MM.1S (cell line): ENCODE measurements around the gene DGKG.

Experiments
- DNase-seq: peaks from one replicate; pipeline ENCODE4 v3.0.0-alpha.2; 2015
- H2AFZ ChIP-seq: fragments of 300-600 bp; sonication (generic); 2 replicates; pipeline ENCODE4 v1.6.0; 2016; ENCODE audit warnings: antibody characterized with exemption, low read length
- H3F3A ChIP-seq: fragments of 300-600 bp; sonication (generic); 2 replicates; pipeline ENCODE4 v1.6.1; 2016; ENCODE audit warnings: mild to moderate bottlenecking, antibody characterized with exemption, low read length, moderate library complexity, mixed read lengths; ENCODE audit not compliant: insufficient read depth
- H3K27ac ChIP-seq: fragments of 300-600 bp; sonication (generic); 2 replicates; pipeline ENCODE4 v1.5.1; 2016; ENCODE audit warnings: mild to moderate bottlenecking, low read length
- H3K27me3 ChIP-seq: fragments of 300-600 bp; sonication (generic); replicated peaks from 2 replicates; pipeline ENCODE4 v1.6.0; 2016; ENCODE audit warnings: low read length; ENCODE audit not compliant: insufficient read depth
- H3K36me3 ChIP-seq: fragments of 300-600 bp; sonication (generic); replicated peaks from 2 replicates; pipeline ENCODE4 v1.6.1; 2016; ENCODE audit warnings: mild to moderate bottlenecking, low read length, mixed read lengths; ENCODE audit not compliant: insufficient read depth
- H3K4me1 ChIP-seq: fragments of 300-600 bp; sonication (generic); 2 replicates; pipeline ENCODE4 v1.6.1; 2016; ENCODE audit warnings: low read length, mixed read lengths
- H3K4me2 ChIP-seq: fragments of 300-600 bp; sonication (generic); 2 replicates; pipeline ENCODE4 v1.6.0; 2016; ENCODE audit warnings: low read depth, low read length
- H3K4me3 ChIP-seq: fragments of 300-600 bp; sonication (generic); 2 replicates; pipeline ENCODE4 v1.5.1; 2016; ENCODE audit warnings: low read length, mixed read lengths
- H3K79me2 ChIP-seq: fragments of 300-600 bp; sonication (generic); 2 replicates; pipeline ENCODE4 v1.6.1; 2016; ENCODE audit warnings: mixed run types, low read length, mixed read lengths
- H3K9ac ChIP-seq: fragments of 300-600 bp; sonication (generic); 2 replicates; pipeline ENCODE4 v1.6.1; 2016; ENCODE audit warnings: low read length, mixed read lengths
- H3K9me2 ChIP-seq: fragments of 300-600 bp; sonication (generic); replicated peaks from 2 replicates; pipeline ENCODE4 v1.6.1; 2016; ENCODE audit warnings: mild to moderate bottlenecking, low read length, mixed read lengths; ENCODE audit not compliant: insufficient read depth
- H3K9me3 ChIP-seq: fragments of 300-600 bp; sonication (generic); replicated peaks from 2 replicates; pipeline ENCODE4 v1.6.1; 2016; ENCODE audit warnings: mild to moderate bottlenecking, low read length, mixed read lengths; ENCODE audit not compliant: insufficient read depth
- H4K20me1 ChIP-seq: fragments of 300-600 bp; sonication (generic); 2 replicates; pipeline ENCODE4 v1.6.1; 2016; ENCODE audit warnings: mild to moderate bottlenecking, low read length, moderate library complexity, mixed read lengths; ENCODE audit not compliant: insufficient read depth
- CTCF ChIP-seq: fragments of 300-600 bp; sonication (generic); IDR thresholded peaks from 2 replicates; pipeline ENCODE4 v1.5.1; 2016; ENCODE audit warnings: antibody characterized with exemption, low read length, mixed read lengths
- EZH2 ChIP-seq: fragments of 300-600 bp; sonication (generic); optimal IDR thresholded peaks from 2 replicates; pipeline ENCODE3; 2017; ENCODE audit warnings: low read depth, mild to moderate bottlenecking, antibody characterized with exemption, low read length, mixed read lengths
- EZH2phosphoT487 ChIP-seq: fragments of 300-600 bp; sonication (generic); IDR thresholded peaks from 2 replicates; pipeline ENCODE4 v1.6.1; 2018; ENCODE audit warnings: antibody characterized with exemption, low read length

The DGKG gene

GRCh38 chr3:186241910-186242821, 119.9 kb downstream of the DGKG start:
- Histone ChIP-seq H3K4me3 (peak overlapping the region; percentile 77), H2AFZ (peak overlapping the region; percentile 74)

GRCh38 chr3:186239321-186239720, 122.7 kb downstream of the DGKG start:
- H3K27ac ChIP-seq, result no peak overlapping the region
- H3F3A ChIP-seq, result peaks cover 9% of the 10 kb centered on the region
- H3K79me2 ChIP-seq, result peaks cover 27% of the 10 kb centered on the region
- H4K20me1 ChIP-seq, result no peaks in the 10 kb centered on the region
- no peak for DNase-seq
- H3K9ac ChIP-seq, result no peak overlapping the region
- peaks cover 15% of the 10 kb centered on the region for H3K4me1 ChIP-seq
- H3K27me3 ChIP-seq, result no peaks in the 10 kb centered on the region
- H2AFZ ChIP-seq, result no peak overlapping the region
- no peaks in the 10 kb centered on the region for H3K9me2 ChIP-seq
- H3K4me3 ChIP-seq, result no peak overlapping the region
- no peaks in the 10 kb centered on the region for H3K36me3 ChIP-seq
- no peak for TF ChIP-seq EZH2phosphoT487
- 0 out of 2 replicates have a peak, but pooled peaks have one; percentile 9 for TF ChIP-seq CTCF
- no peak overlapping the region for H3K4me2 ChIP-seq
- H3K9me3 ChIP-seq, result no peaks in the 10 kb centered on the region

More at GRCh38 chr3:186241910-186242821, 119.9 kb downstream of the DGKG start:
- no peaks in the 10 kb centered on the region for H4K20me1 ChIP-seq
- no peaks in the 10 kb centered on the region for H3K9me2 ChIP-seq
- TF ChIP-seq CTCF, result peak; percentile 95
- no peak for TF ChIP-seq EZH2phosphoT487
- H3K4me1 ChIP-seq, result no peaks in the 10 kb centered on the region
- peaks cover 20% of the 10 kb centered on the region for H3K79me2 ChIP-seq
- peak overlapping the region; percentile 57; the same call in 1 of the 2 replicates for H3K27ac ChIP-seq
- H3K4me2 ChIP-seq, result peak overlapping the region; percentile 95
- no peaks in the 10 kb centered on the region for H3F3A ChIP-seq
- H3K9me3 ChIP-seq, result no peaks in the 10 kb centered on the region
- H3K9ac ChIP-seq, result peak overlapping the region; percentile 75
- peak; percentile 98 for DNase-seq
- H3K36me3 ChIP-seq, result no peaks in the 10 kb centered on the region
- no peaks in the 10 kb centered on the region for H3K27me3 ChIP-seq

- Histone ChIP-seq H3K27me3 (no peaks in the 10 kb centered on the region), H3K9me2 (no peaks in the 10 kb centered on the region), H3K9me3 (no peaks in the 10 kb centered on the region), H3K79me2 (peaks cover 38% of the 10 kb centered on the region), H3F3A (peaks cover 9% of the 10 kb centered on the region), H3K9ac (no peak overlapping the region), H4K20me1 (no peaks in the 10 kb centered on the region), H3K4me1 (peaks cover 15% of the 10 kb centered on the region), H3K36me3 (no peaks in the 10 kb centered on the region), H3K27ac (no peak overlapping the region), H2AFZ (no peak overlapping the region), H3K4me2 (no peak overlapping the region), H3K4me3 (no peak overlapping the region)
- peak; percentile 29 for DNase-seq
- TF ChIP-seq EZH2, result no peak
- no peak for TF ChIP-seq EZH2phosphoT487
Measured at GRCh38 chr3:186237915-186238314, 124.1 kb downstream of the DGKG start.
